SH-SY5Y (cell line): ENCODE results near the gene NRARP.

Experiments
- GATA2 ChIP-seq: IDR thresholded peaks from 2 replicates; pipeline ENCODE4 v1.6.1; 2011; ENCODE audit warnings: mild to moderate bottlenecking, low read depth, low read length
- GATA3 ChIP-seq: IDR thresholded peaks from 2 replicates; pipeline ENCODE4 v1.6.1; 2011; ENCODE audit warnings: low read depth, mild to moderate bottlenecking, low read length, moderate library complexity

NRARP gene

GRCh38 chr9:137325124-137325523 lies 23.1 kb upstream of the NRARP start:
- TF ChIP-seq GATA2: no peak
- no peak for TF ChIP-seq GATA3

DNA sequence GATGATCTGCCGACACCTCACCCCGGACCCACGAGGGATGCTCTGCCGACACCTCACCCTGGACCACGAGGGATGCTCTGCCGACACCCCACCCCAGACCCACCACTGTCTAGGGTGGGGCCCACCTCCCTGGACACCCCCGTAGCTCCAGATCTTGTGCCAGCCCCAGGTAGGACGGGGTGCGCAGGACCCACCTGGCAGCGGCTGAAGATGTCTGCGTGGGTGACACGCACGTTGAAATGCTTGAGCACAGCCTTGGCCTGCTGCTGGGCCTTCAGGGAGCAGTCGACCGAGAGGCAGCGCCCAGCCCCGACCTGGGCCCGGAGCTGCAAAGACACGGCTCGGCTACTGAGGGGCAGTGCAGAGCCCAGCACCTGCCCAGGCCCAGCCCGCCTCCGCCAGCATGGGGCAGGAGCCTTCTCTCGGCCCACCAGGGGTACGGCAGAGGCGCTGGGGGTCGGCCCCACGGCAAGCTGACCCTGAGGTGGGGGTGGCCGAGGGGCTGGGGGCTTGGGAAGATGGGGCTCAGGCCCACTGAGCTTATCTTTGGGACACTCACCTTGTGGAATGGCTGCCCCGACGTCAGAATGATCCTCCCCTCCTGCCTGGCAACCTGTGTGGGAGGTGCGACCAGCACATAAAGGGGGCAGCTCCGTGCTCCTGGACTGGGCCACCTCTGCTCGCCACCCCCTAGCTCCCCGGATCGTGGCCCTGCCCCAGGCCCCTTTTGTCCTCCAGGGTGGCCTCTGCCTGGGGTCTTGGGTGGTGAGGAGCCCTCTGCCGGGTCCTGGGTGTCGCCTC lies 21.7 kb upstream of the NRARP start:
- TF ChIP-seq GATA3 (no peak), GATA2 (no peak)

DNA sequence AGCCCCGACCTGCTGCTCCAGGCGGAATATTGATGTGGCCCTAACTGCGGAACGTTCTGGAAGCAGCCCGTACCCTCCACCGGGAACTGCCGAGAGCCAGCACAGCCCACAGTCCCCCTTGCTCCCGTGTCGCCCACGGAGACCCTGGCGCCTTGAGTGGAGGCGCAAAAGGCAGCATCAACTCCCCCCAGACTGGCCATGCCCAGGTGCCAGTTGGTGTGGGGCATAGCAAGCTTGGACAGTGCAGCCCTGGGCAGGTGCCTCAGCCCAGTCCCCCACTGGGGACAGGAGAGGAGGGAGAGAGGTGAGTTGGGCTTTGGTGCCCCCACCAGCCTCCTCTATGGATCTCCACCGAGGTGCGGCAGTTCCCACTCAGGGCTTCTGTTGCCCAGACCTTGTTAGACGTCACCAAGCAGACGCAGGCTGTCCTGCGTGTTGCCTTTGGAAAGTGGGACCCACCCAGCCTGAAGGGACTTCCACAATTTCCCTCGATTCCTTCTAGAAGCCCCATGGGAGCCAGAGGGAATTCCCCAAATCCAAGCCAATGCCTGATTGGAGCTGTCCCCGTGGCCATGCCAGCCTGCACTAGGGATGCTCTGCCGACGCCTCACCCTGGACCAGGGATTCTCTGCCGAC lies 19.8 kb upstream of the NRARP start:
- TF ChIP-seq GATA2: no peak
- no peak for TF ChIP-seq GATA3

- TF ChIP-seq GATA3 (no peak), GATA2 (no peak)
Observed at GRCh38 chr9:137320555-137321384, 18.7 kb upstream of the NRARP start.

DNA sequence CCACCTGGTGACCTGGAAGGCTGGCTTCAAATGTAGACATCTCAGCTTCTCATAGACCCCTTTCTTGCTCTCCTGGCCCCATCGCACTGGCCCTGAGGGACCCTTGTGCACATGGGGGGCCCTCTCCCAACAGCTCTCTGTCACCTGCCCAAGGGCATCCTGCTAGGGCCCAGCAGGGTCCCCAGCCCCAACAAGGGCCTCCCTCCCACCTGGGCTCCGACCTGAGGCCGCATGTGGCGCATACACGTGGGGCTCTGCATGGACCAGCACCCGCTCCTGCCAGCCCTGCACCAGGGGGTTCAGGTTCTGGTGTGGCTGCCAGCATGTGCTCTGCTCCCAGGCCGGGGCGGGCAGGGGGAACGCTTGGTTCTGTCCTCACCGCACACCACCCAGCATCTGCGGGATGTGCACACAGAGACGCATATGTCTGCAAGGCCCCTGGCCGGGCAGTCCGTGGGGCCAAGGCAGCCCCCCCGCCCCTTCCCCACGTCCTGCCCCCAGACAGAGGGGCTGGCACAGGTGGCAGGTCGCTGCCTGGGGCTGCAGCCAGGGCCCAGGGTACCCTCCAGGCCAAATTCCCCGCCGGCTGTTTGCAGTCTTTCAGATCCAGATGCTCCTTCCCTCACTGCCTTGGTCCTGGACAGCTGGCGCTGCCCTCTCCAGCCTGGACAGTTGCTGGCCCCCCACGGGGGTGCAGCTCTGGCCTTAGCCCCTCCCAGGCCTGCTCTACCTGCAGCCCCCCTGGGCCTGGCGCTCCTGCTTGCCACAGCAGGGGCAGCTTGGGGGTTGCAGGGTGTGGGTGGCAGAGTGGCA lies 17.9 kb upstream of the NRARP start:
- TF ChIP-seq GATA2: no peak
- no peak for TF ChIP-seq GATA3

GRCh38 chr9:137319011-137319738 lies 17.1 kb upstream of the NRARP start:
- TF ChIP-seq GATA3 (no peak), GATA2 (no peak)

GRCh38 chr9:137318602-137319001 lies 16.5 kb upstream of the NRARP start:
- TF ChIP-seq GATA3 (no peak), GATA2 (no peak)

- TF ChIP-seq GATA3 (no peak), GATA2 (no peak)
Observed at GRCh38 chr9:137317718-137318511, 15.8 kb upstream of the NRARP start.

- TF ChIP-seq GATA3 (no peak), GATA2 (no peak)
Observed at GRCh38 chr9:137317021-137317717, 15.1 kb upstream of the NRARP start.

DNA sequence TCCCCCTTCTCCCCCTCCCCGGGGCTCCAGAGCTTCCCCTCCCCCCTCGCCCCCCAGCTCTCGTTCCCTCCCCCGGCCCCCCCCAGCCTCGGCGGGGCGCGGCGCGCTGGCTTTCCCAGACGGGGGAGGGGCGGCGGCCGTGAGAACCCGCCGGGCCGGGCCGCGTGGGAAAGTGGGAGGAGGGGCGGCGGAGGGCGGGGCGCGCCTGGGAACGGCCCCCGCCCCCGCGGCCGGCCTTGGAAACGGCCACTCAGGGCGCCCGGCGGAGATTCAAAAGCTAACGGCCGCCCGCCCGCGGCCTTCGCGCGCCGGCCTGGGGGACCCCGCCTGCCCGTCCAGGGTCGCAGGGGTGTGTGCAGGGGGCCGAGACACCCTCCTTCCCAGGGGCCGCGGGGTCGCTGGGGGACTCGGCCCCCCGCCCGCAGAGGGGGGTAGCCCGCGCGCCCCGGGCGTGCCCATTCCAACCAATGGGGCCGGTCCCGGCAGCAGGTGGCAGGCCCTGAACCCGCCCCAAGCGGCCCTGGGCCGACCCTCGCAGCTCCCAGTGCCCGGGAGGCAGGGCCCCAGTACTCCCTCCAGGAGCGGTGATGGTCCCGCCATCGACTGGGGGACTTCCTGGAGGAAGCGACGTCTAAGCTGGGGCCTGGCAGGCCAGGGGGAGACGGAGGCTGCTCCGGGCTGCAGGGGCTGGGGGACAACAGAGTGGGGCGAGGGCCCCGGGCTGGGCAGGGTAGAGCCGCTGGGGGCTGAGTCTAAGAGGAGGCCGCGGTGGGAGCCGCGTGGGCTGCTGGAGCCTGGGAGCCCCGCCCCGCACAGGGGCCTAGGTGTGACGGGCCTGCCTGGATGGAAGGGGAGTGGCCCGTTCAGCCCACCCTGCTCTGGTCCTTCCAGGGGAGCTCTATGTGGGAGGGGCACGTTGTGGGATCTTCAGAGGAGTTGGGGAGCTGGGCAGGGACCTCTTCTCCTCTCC lies 14.2 kb upstream of the NRARP start:
- no peak for TF ChIP-seq GATA3
- TF ChIP-seq GATA2: no peak

DNA sequence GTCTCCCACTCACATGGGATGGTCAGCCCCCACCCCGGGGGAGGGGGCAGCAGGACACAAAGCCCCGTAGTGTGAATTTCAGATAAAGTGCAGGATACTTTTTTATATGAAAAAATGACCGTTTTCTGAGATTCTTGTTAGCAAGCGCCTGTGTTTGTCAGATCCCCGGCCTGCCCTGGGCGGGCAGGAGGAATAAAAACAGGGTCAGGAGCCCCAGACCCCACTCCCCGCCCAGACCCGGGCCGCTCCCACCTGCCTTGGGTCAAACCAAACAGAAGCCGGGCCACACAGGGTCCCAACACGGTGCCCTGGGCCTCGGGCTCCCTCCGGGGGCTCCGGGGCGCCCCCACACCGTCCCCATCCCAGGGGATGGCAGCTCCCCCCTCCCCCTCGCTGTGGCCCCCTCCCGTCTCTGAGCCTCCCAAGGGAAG lies 13.5 kb upstream of the NRARP start:
- TF ChIP-seq GATA3 (no peak), GATA2 (no peak)
